K562 (cell line): Measurements from ENCODE around the gene CCNC. TPM values are rescaled to one million over a fixed set of nuclear protein-coding genes. Genes with fewer than 3 reads are reported as not detected.

Experiments
- ATAC-seq: fragments of 200-7000 bp; cut with Tn5 transposase; 3 replicates; pipeline ENCODE4 v1.9.1; 2020; ENCODE audit warnings: moderate library complexity
- BruUV-seq: library from RNA; stranded (reverse); fragments of 400-500 nt; replicated peaks from 2 replicates; lab custom pipeline; 2021; lab: Mats Ljungman, UMichigan
- CTCF ChIA-PET: fragments of 300-600 bp; formaldehyde crosslinking; extraction: SDS; loops from one replicate; lab custom pipeline; 2021; ENCODE audit warnings: low intra/inter-chr PET ratio; lab: Yijun Ruan, JAX
- POLR2A ChIA-PET: fragments of 300-600, 350-650 bp; sonication (Branson Sonifier 250); formaldehyde crosslinking; extraction: SDS; loops from one replicate; lab custom pipeline; 2021; ENCODE audit warnings: antibody characterized with exemption, inconsistent platforms; lab: Yijun Ruan, JAX
- DNase-seq, 4 experiments: peaks; one replicate each; pipeline versions ENCODE4 v3.0.0 to v3.0.0-alpha.2; 2011 to 2018; ENCODE audit warnings: low spot score in 3 of 4, mixed read lengths in 3 of 4; ENCODE audit errors: extremely low read depth in 1 of 4
- FAIRE-seq: peaks from 2 replicates; lab custom pipeline; 2011; peaks lifted over from hg19 to GRCh38; lab: Jason Lieb, UNC
- H2AFZ ChIP-seq: 2 replicates; pipeline ENCODE4 v1.6.0; 2011; ENCODE audit warnings: low read depth, low read length, control low read depth, inconsistent platforms
- H3K27ac ChIP-seq: fragments of 200-600 bp; 3 replicates; pipeline ENCODE4 v1.8.0; 2011; ENCODE audit warnings: low read depth, mild to moderate bottlenecking, control low read depth, inconsistent platforms, low read length, moderate library complexity, mixed read lengths; ENCODE audit errors: extremely low read depth
- H3K27me3 ChIP-seq, 2 experiments: fragments of 300-600 bp in 1 of 2; 2 replicates in 1 of 2; 3 replicates in 1 of 2; pipeline versions ENCODE4 v1.6.0 to v1.8.0; 2011; ENCODE audit warnings: inconsistent platforms in 2 of 2, low read length in 2 of 2, mild to moderate bottlenecking in 1 of 2, mixed read lengths in 1 of 2, moderate library complexity in 1 of 2; ENCODE audit not compliant: control insufficient read depth in 2 of 2, insufficient read depth in 2 of 2
- H3K36me3 ChIP-seq: fragments of 300-600 bp; 3 replicates; pipeline ENCODE4 v1.8.0; 2011; ENCODE audit warnings: mild to moderate bottlenecking, low read length, inconsistent platforms; ENCODE audit not compliant: control insufficient read depth, insufficient read depth
- H3K4me1 ChIP-seq, 2 experiments: fragments of 200-600 bp in 1 of 2; replicated peaks in 1 of 2; 2 replicates in 1 of 2; 3 replicates in 1 of 2; pipeline versions ENCODE4 v1.5.1 to v1.8.0; 2011; ENCODE audit warnings: inconsistent platforms in 2 of 2, low read length in 2 of 2, mild to moderate bottlenecking in 1 of 2, mixed read lengths in 1 of 2, moderate library complexity in 1 of 2; ENCODE audit not compliant: control insufficient read depth in 2 of 2, insufficient read depth in 2 of 2
- H3K4me2 ChIP-seq: 2 replicates; pipeline ENCODE4 v1.6.1; 2011; ENCODE audit warnings: low read length, control low read depth, inconsistent platforms, mixed read lengths; ENCODE audit not compliant: insufficient read depth
- H3K4me3 ChIP-seq: fragments of 200-600 bp; sonication (generic), shearing (Covaris generic); 2 replicates; pipeline ENCODE4 v1.5.1; 2016; ENCODE audit warnings: control low read depth, inconsistent platforms
- H3K79me2 ChIP-seq: fragments of 200-600 bp; 3 replicates; pipeline ENCODE4 v1.8.0; 2011; ENCODE audit warnings: low read length, inconsistent platforms; ENCODE audit not compliant: control insufficient read depth, insufficient read depth
- H3K9ac ChIP-seq, 2 experiments: 2 replicates each; pipeline versions ENCODE4 v1.6.0 to v1.6.1; 2011; ENCODE audit warnings: low read depth in 2 of 2, low read length in 2 of 2, control low read depth in 1 of 2, inconsistent platforms in 1 of 2, mild to moderate bottlenecking in 1 of 2, mixed read lengths in 1 of 2; ENCODE audit not compliant: insufficient read depth in 1 of 2
- H3K9me1 ChIP-seq: one replicate; pipeline ENCODE4 v1.6.0; 2011; ENCODE audit warnings: inconsistent platforms, mild to moderate bottlenecking, low read length, moderate library complexity; ENCODE audit not compliant: control insufficient read depth, insufficient read depth
- H3K9me3 ChIP-seq: replicated peaks from 2 replicates; pipeline ENCODE4 v1.5.1; 2011; ENCODE audit warnings: low read depth, low read length, inconsistent platforms; ENCODE audit not compliant: control insufficient read depth, insufficient read depth
- H4K20me1 ChIP-seq: replicated peaks from 2 replicates; pipeline ENCODE4 v1.6.1; 2011; ENCODE audit warnings: low read length, inconsistent platforms, mixed read lengths; ENCODE audit not compliant: control insufficient read depth, insufficient read depth
- BRF1 ChIP-seq: IDR thresholded peaks from 3 replicates; pipeline ENCODE4 v1.6.1; 2011; ENCODE audit warnings: borderline replicate concordance, mild to moderate bottlenecking; ENCODE audit not compliant: insufficient read length; ENCODE audit errors: extremely low read depth
- CXXC5 ChIP-seq: fragments of 250-450 bp; sonication (Bioruptor Pico); IDR thresholded peaks from 2 replicates; pipeline ENCODE4 v1.8.0; 2022; ENCODE audit warnings: inconsistent platforms, mild to moderate bottlenecking, moderate library complexity
- DDX20 ChIP-seq: fragments of 450-650 bp; IDR thresholded peaks from 2 replicates; pipeline ENCODE4 v1.6.1; 2016; ENCODE audit warnings: missing genetic modification characterization, low read depth, mild to moderate bottlenecking, missing compliant biosample characterization, moderate library complexity
- ID3 ChIP-seq, 2 experiments: fragments of 250-450 bp in 1 of 2; fragments of 450-650 bp in 1 of 2; sonication (Bioruptor Pico) in 1 of 2; IDR thresholded peaks; 2 replicates each; pipeline versions ENCODE4 v1.6.1 to v1.8.0; 2016 to 2021; ENCODE audit warnings: mild to moderate bottlenecking in 2 of 2, moderate library complexity in 2 of 2, missing compliant biosample characterization in 1 of 2, missing genetic modification characterization in 1 of 2
- IFI16 ChIP-seq: fragments of 250-450 bp; sonication (Bioruptor Pico); IDR thresholded peaks from 2 replicates; pipeline ENCODE4 v2.1.2; 2022; ENCODE audit warnings: mild to moderate bottlenecking, inconsistent platforms
- MAZ ChIP-seq, 2 experiments: fragments of 450-650 bp in 1 of 2; sonication (generic) in 1 of 2; formaldehyde crosslinking; IDR thresholded peaks in 1 of 2; conservative IDR thresholded peaks in 1 of 2; 2 replicates each; pipeline versions ENCODE4 v1.4.0 to v1.5.0; 2020; ENCODE audit warnings: mild to moderate bottlenecking in 1 of 2, missing genetic modification reagents in 1 of 2
- MECOM ChIP-seq: fragments of 250-450 bp; sonication (Bioruptor Pico); IDR thresholded peaks from 2 replicates; pipeline ENCODE4 v1.8.0; 2022; ENCODE audit warnings: inconsistent platforms
- MTA3 ChIP-seq: fragments of 450-650 bp; formaldehyde crosslinking; IDR thresholded peaks from 2 replicates; pipeline ENCODE4 v1.6.1; 2017; ENCODE audit warnings: mild to moderate bottlenecking, borderline replicate concordance
- NR2C1 ChIP-seq, 2 experiments: fragments of 450-650 bp; IDR thresholded peaks; 2 replicates each; pipeline ENCODE4 v1.6.1; 2017; ENCODE audit warnings: mild to moderate bottlenecking in 2 of 2, antibody characterized with exemption in 1 of 2, inconsistent platforms in 1 of 2, missing compliant biosample characterization in 1 of 2, missing genetic modification characterization in 1 of 2
- PRDM10 ChIP-seq: fragments of 450-650 bp; IDR thresholded peaks from 2 replicates; pipeline ENCODE4 v1.6.1; 2018; ENCODE audit not compliant: partially characterized antibody
- PTTG1 ChIP-seq: fragments of 450-650 bp; IDR thresholded peaks from 2 replicates; pipeline ENCODE4 v1.6.1; 2016; ENCODE audit warnings: low read depth, mild to moderate bottlenecking, missing genetic modification characterization, missing compliant biosample characterization
- RAD51 ChIP-seq: fragments of 450-650 bp; IDR thresholded peaks from 2 replicates; pipeline ENCODE4 v1.7.1; 2016; ENCODE audit warnings: low read depth, mild to moderate bottlenecking, borderline replicate concordance
- RFX5 ChIP-seq: IDR thresholded peaks from 2 replicates; pipeline ENCODE4 v1.6.1; 2011; ENCODE audit warnings: low read depth, mild to moderate bottlenecking, improper control_type of control experiment, low read length
- TRIM24 ChIP-seq, 2 experiments: fragments of 450-650 bp; IDR thresholded peaks; 2 replicates each; pipeline ENCODE4 v1.6.1; 2016
- ZNF280B ChIP-seq: fragments of 250-450 bp; sonication (Bioruptor Pico); IDR thresholded peaks from 2 replicates; pipeline ENCODE4 v1.5.1; 2021; ENCODE audit warnings: mild to moderate bottlenecking
- ZNF79 ChIP-seq: fragments of 250-450 bp; sonication (Bioruptor Pico); IDR thresholded peaks from 2 replicates; pipeline ENCODE4 v1.4.0; 2020; ENCODE audit warnings: low read depth, mild to moderate bottlenecking, moderate library complexity
- WGBS: fragments of 100-300 bp; shearing (Covaris generic); methylation state at CpG from one replicate; pipeline ENCODE4 v1.1.6; 2016; ENCODE audit warnings: low coverage, mixed read lengths; ENCODE audit not compliant: insufficient coverage; ENCODE audit errors: missing lambda C conversion rate; 5-methylcytosine and 5-hydroxymethylcytosine counted together
- in situ Hi-C: fragments of 300-500 bp; cut with MboI; formaldehyde crosslinking; loops from 4 replicates; pipeline ENCODE4 v1.15.0; 2018; ENCODE audit warnings: inconsistent platforms, mixed read lengths
- intact Hi-C: fragments of 100-400 bp; cut with micrococcal nuclease; formaldehyde crosslinking; loops from 2 replicates; pipeline ENCODE4 v1.14.2; 2022
- polyA plus RNA-seq, 8 experiments: library from polyadenylated mRNA; depleted of rRNA in 4 of 8; stranded (reverse) in 5 of 8; unstranded in 3 of 8; fragments of >200 nt; fragmentation: Nextera tagmentation in 2 of 8; fragmentation: Illumina TruSeq in 1 of 8; extraction: Ambion mirVana in 2 of 8; extraction: Trizol in 1 of 8; gene quantifications; 2 replicates each; pipeline versions ENCODE4 v1.2.1 to v1.2.3, GENCODE V29; 2011 to 2014; ENCODE audit warnings: inconsistent platforms in 1 of 8, missing spikeins in 1 of 8
- total RNA-seq, 7 experiments: library from RNA; depleted of rRNA in 6 of 7; stranded (reverse); fragments of >200 nt in 6 of 7; fragmentation: Illumina TruSeq in 2 of 7; extraction: Trizol in 2 of 7; gene quantifications; 2 replicates each; pipeline versions ENCODE4 v1.2.1 to v1.2.3, GENCODE V29; 2011 to 2021; ENCODE audit warnings: low replicate concordance in 1 of 7

Gene CCNC
- total and polyA plus RNA-seq, 9 of the 15 experiments (the other 6 are each of a cell fraction or from before 2014, with no cell fraction given): 68.7 to 177 (median 99.6) TPM

GRCh38 chr6:99573980-99574617 is 5.6 kb upstream of the CCNC start:
- Histone ChIP-seq H4K20me1 (no peaks in the 10 kb centered on the region), H3K9ac (no peak overlapping the region), H3K36me3 (no peaks in the 10 kb centered on the region), H3K4me2 (no peak overlapping the region), H3K27ac (no peak overlapping the region), H3K9me1 (no peaks in the 10 kb centered on the region), H3K4me3 (no peak overlapping the region), H3K4me1 (peaks cover 6 to 15% of the 10 kb centered on the region in 2 experiments; a peak in 4 of 5 replicates), H3K9me3 (no peaks in the 10 kb centered on the region; the same call in 1 of the 2 replicates), H2AFZ (no peak overlapping the region), H3K79me2 (no peaks in the 10 kb centered on the region), H3K27me3 (no peaks in the 10 kb centered on the region)
- FAIRE-seq: no peak
- DNase-seq: no peak
- CTCF ChIA-PET: no interaction called here
- ATAC-seq: no peak
- intact Hi-C loops (no loop called here), in situ Hi-C loops (no loop called here)
- 64% methylated on average over 2 of the region's 2 CpGs for WGBS
- POLR2A ChIA-PET: no interaction called here
- BruUV-seq: no TSS peak
- no peak for TF ChIP-seq RAD51
- TF ChIP-seq RFX5: 0 out of 2 replicates have a peak, but pooled peaks have one; percentile 50
- TF ChIP-seq MAZ (CRISPR knock-in tag; conservative IDR thresholded peaks at IDR 0.05 in 1 of 2, IDR thresholded peaks at IDR 0.05 in 1 of 2): no peak
- peak; percentile 17; the same call in 1 of the 2 replicates for TF ChIP-seq CXXC5 (CRISPR knock-in tag)
- TF ChIP-seq BRF1: no peak
- TF ChIP-seq MTA3: no peak
- TF ChIP-seq ID3 (CRISPR knock-in tag; IDR thresholded peaks at IDR 0.05): no peak
- TF ChIP-seq ID3 (tag; IDR thresholded peaks at IDR 0.05): peak; percentile 91
- TF ChIP-seq MECOM (CRISPR knock-in tag): peak; percentile 46; the same call in 1 of the 2 replicates
- TF ChIP-seq PRDM10: no peak
- TF ChIP-seq NR2C1 (IDR thresholded peaks at IDR 0.05): no peak
- peak; percentile 45; the same call in 1 of the 2 replicates for TF ChIP-seq NR2C1 (tag; IDR thresholded peaks at IDR 0.05)
- peak; percentile 75 for TF ChIP-seq PTTG1
- TF ChIP-seq ZNF79: peak; percentile 65; the same call in 1 of the 2 replicates
- no peak for TF ChIP-seq IFI16 (CRISPR knock-in tag)
- no peak for TF ChIP-seq TRIM24 (IDR thresholded peaks at IDR 0.05)
- no peak for TF ChIP-seq ZNF280B
- TF ChIP-seq DDX20 (tag): peak; percentile 79
